Glomerular visceral epithelial cell (primary cell): ENCODE data around the gene USP37.

Source experiments
- DNase-seq: peaks from one replicate; pipeline ENCODE4 v3.0.0-alpha.2; 2016; ENCODE audit errors: extremely low spot score

USP37 gene

GRCh38 chr2:218431878-218432277 is 136.3 kb downstream of the USP37 start:
- no peak for DNase-seq

DNA sequence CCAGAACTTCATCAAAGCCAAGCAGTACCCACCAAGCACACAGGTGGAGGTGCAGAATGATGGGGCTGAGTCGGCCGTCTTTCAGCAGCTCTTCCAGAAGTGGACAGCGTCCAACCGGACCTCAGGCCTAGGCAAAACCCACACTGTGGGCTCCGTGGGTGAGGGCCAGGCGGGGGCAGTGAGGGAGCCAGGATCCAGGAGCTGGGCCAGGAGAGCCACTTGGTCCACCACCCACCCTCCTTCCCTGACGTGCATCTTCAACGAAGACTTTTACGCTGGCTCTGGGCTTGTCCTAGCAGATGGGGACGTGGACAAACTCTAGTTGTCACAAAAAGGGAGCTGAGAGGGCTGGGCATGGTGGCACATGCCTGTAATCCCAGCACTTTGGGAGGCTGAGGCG is 137.4 kb downstream of the USP37 start:
- DNase-seq: no peak

DNA sequence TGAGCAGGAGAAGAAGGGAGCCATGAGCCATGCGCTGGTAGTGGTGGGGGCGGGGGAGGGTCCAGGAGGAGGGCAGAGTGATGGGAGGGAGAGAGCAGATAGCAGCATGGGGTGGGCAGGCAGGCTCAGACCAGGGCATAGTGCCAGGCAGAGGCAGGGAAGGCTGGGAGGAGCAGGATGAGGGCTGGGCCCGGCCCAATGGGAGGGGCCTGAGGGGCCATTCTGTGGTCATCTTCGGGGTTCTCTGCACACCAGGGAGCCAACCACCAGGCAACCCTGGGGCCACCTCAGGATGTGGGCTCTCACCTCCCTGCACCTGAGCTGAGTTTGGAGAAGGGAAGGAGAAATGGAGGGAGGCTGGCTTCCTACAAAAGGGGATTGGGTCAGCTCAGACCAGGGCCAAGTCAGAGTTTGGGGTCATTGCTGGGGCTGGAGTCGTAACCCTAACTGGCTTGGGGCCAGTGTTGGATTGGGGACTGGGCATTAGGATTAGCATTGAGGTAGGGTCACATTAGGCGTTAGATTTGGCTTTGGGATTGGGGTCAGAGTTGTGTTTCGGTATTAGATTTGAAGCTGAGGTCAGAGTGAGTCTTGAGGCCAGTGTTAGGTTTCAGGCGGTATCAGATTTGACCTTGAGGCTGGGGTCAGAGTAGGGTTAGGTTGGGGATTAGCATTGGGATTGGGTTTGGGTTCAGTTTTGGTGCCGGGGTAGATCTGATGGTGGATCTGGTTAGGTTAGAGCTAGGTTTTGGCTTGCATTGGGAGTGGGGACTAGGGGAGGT is 138.0 kb downstream of the USP37 start:
- no peak for DNase-seq

DNA sequence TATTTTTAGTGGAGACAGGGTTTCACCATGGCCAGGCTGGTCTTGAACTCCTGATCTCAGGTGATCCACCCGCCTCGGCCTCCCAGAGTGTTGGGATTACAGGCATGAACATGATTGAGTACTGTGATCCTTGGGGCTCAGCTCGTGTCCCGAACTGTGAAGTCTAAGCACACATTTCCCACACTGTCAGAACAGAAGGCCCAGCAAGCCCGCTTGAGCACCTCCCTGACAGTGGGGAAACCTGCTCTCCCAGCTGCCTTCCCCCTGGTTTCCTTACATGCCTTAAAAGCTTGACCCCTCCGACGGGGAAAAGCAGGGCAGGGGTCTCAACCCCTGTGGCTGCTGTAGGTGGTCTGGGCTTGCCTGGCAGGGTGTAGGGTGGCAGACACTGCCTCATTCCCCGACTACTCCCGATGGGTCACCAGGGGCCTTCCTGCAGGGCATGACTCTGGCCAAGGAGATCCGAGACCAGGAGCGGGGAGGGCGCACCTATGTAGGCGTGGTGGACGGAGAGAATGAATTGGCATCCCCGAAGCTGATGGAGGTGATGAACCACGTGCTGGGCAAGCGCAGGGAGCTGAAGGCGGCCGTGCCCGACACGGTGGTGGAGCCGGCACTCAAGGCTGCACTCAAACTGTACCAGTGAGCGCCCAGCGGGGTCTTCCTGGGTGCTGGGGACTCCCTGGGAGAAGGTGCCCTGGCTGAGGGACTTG is 139.1 kb downstream of the USP37 start:
- no peak for DNase-seq

DNA sequence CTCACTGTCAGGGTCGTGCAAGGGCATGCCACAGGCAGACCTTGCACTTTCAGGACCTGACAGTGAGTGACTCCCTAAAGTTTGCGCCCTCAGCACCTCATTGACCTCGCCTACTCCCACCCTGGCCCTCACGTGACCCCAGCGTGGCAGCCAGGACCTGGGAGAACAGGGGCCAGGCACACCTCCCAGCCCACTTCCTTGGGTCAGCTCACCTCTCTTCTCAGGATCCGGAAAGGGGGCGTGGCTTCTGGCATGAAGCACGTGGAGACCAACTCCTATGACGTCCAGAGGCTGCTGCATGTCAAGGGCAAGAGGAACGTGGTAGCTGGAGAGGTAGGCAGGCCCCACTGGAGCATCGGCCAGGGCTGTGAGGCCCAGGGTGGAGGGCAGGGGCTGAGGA is 140.4 kb downstream of the USP37 start:
- DNase-seq: no peak

- DNase-seq: no peak
These were observed 142.6 kb downstream of the USP37 start for GRCh38 chr2:218425531-218425930.

GRCh38 chr2:218423584-218423983 is 144.6 kb downstream of the USP37 start:
- DNase-seq: no peak

GRCh38 chr2:218422403-218423086 is 145.6 kb downstream of the USP37 start:
- no peak for DNase-seq

DNA sequence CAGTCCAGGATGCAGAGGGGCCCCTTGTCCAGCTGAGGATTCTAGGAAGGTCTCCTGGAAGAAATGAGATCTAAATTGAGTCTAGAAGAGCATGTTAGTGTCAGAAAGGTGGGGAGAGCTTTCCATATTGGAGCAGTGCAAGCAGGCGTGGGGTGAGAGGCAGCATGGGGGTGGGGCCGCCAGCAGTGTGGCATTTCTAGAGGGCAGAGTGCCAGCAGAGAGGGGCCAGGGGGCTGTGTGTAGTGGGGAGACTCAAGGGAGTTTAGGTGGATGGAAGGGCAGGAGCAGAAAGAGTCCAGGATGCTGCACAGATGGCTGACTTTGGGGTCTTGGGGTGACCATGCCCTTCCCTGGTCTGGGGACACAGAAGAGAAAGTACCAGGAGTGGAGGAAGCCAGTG is 147.1 kb downstream of the USP37 start:
- no peak for DNase-seq

- no peak for DNase-seq
These were observed 148.4 kb downstream of the USP37 start for GRCh38 chr2:218419630-218420216.

DNA sequence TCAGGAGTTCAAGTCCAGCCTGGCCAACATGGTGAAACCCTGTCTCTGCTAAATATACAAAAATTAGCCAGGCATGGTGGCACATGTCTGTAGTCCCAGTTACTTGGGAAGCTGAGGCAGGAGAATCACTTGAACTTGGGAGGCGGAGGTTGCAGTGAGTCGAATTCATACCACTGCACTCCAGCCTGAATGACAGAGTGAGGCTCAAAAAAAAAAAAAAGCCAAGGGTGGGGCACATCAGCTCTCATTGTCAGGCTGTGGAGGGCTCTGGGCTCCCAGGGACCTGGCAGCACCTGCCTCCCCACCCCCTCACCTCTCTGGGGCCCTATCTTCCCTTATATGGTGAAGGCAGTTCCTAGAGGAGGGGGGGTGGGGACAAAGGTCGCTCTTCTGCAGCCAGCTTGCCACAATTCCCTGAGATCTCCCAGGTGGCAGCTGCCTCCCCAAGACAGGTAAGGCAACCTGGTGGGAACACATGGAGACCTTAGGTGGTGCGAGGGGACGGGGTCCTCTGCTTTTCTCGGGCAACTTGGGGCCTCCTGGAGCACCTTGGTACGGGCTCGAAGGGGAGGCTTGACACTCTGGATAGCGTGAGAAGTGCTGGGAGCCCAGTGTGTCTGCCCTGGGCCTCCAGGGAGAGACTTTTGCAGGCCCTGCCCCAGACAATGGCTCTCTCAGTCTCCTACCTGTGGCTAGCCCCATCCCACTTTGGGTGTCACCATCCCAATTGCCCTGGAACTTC is 149.3 kb downstream of the USP37 start, which contains the start of gene VIL1:
Gene VIL1 (plus strand): TSS at position 407 of the 742 bp plus-strand sequence. CDS start 4,656 bp downstream, outside the sequence.
- DNase-seq: no peak

DNA sequence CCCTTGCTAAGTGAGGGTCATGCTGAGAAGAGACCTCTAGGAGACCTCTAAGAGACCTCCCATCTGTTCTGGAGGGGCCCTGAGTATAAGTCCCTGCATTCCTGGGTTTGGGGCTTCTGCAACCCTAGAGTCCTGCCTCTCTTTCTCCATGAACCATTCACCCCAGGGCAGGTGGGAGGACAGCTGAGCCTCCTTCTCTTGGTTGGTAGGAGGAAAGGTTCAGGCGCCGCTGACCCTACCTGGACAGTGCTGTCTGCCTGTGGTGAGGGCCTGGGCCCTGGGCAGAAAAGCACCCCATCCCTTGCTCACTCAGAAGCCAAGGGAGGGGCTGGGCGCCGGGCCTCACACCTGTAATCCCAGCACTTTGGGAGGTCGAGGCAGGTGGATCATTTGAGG is 149.8 kb downstream of the USP37 start:
- DNase-seq: no peak

DNA sequence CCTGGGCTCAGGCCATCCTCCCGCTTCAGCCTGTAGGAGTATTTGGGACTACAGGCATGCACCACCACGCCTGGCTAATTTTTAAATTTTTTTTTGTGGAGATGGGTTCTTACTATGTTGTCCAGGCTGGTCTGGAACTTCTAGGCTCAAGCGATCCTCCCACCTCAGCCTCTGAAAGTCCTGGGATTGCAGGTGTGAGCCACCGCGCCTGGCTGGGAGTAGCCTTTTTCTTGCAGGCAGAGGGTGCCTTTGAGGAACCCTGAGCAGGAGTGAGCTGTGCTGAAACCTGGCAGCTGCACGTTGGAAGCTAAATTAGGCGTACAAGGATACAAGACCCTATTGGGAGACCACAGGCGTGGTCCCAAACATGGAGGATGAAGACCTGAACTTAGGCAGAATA is 160.4 kb downstream of the USP37 start:
- DNase-seq: no peak

GRCh38 chr2:218406949-218407618 is 161.1 kb downstream of the USP37 start:
- peak; percentile 51 for DNase-seq

DNA sequence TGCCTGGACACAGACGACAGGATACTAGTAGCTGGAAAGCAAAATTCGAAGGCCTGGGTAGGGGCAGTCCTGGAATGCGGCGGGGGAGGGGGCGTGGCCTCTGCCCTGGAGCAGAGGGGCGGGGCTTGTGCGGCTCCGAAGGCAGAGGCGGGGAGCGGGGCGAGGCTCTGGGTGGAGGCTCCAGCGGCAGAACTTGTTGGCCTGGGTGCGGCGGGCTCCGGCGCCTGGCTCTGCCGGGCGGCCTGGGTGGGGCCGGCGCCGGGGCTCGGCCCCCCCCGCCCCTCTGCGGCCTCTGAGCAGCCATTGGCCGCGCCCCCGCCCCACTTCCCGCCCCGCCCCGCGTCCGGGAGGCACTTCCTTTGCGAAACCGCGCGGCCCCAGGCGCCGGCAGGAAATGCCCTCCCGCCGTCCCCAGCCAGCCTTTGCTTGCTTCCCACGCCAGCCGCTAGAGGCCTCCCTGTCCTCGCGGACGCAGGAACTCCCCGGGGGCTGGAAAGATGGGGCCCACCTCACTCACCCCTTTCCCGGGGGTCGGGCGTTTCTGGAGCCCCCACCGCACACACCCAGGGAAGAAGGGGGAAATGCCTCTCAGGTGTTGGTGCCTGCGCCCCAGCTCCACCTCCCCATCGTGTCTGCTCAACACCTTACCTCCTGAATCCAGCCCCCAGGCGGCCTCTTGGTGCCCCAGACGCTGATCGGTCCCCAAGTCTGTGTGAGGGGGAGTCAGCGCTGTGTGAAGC is 161.8 kb downstream of the USP37 start:
- DNase-seq: peak; percentile 99

DNA sequence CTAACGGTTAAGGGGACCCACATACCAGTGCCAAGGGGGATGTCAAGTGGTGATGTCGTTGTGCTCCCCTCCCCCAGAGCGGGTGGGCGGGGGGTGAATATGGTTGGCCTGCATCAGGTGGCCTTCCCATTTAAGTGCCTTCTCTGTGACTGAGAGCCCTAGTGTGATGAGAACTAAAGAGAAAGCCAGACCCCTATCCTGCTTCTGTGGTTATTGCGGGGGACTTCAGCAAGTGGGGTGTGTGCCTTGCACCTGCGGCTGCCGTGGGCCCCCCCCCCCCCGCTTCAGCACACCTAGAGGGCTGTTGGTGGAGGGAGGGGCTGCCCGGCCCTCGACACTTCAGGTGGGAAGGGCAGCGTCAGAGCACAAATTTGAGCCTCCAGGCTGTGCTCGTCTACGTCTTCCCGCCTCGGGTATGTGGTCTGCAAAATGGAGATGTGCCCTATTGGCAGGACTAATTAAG is 162.4 kb downstream of the USP37 start:
- no peak for DNase-seq

DNA sequence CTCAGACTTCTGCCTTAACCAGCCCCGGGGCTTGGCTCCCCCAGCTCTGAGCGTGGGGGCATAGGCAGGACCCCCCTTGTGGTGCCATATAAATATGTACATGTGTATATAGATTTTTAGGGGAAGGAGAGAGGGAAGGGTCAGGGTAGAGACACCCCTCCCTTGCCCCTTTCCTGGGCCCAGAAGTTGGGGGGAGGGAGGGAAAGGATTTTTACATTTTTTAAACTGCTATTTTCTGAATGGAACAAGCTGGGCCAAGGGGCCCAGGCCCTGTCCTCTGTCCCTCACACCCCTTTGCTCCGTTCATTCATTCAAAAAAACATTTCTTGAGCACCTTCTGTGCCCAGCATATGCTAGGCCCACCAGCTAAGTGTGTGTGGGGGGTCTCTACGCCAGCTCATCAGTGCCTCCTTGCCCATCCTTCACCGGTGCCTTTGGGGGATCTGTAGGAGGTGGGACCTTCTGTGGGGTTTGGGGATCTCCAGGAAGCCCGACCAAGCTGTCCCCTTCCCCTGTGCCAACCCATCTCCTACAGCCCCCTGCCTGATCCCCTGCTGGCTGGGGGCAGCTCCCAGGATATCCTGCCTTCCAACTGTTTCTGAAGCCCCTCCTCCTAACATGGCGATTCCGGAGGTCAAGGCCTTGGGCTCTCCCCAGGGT is 162.9 kb downstream of the USP37 start:
- no peak for DNase-seq

GRCh38 chr2:218404351-218405085 is 163.6 kb downstream of the USP37 start:
- DNase-seq: no peak

DNA sequence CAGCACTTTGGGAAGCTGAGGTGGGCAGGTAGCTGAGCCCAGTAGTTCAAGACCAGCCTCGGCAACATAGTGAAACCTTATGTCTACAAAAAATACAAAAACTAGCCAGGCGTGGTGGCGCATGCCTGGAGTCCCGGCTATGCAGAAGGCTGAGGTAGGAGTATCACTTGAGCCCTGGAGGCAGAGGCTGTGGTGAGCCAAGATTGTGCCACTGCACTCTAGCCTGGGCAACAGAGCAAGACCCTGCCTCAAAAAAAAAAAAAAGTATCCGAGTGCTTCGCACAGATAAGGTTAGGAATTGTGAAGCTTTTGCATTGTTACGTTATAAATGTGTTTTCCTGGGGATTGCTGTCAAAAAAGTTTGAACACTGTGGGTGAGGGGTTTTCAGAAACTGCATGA is 164.3 kb downstream of the USP37 start:
- no peak for DNase-seq
